Activated CD4-positive, CD25-positive, alpha-beta regulatory T cell (primary cell): ENCODE data around the gene HS6ST3.
"Not testable (repeated sequence)": the region's sequence is repeated elsewhere in the genome, so short reads cannot be mapped to it uniquely, and the experiment has no call there.

Source experiments
- DNase-seq, 4 experiments: peaks; one replicate each; lab custom pipeline; 2025; lab: John Stamatoyannopoulos, UW

HS6ST3 gene

GRCh38 chr13:96091164-96092117 is 1.5 kb downstream of the HS6ST3 start:
- no peak for DNase-seq

DNA sequence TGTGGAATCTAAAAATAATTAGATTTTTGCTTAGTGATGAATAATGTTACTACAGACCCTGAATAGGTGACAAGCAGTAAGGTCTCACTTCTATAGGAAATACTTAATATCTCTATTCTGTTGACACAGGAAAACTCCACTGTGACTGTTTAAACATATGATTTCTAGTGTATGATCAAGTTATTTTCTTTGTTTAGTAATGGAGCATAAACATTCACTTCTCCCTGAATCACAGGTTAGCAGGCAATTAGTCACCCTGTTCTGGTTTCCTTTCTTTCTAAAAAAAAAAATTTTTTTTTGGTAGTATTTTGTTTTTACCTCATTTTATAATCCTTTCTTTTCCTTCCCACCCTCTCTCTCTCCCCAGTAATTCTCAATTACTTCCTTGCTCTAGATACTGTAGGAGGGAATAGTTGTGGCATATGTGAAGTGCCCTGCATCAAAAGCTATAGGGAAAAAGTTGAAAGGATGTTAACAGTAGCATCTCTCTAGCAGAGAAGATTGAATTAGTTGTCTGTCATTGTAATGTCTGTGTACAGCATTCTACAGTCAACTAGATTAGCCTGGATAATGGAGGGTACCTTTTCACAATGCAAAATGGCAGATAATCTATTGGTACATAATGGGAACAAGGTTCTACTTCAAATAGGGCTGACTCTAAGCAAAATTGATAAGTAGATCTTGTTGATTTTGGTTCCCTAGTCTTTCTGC is 3.5 kb downstream of the HS6ST3 start:
- DNase-seq, result no peak

DNA sequence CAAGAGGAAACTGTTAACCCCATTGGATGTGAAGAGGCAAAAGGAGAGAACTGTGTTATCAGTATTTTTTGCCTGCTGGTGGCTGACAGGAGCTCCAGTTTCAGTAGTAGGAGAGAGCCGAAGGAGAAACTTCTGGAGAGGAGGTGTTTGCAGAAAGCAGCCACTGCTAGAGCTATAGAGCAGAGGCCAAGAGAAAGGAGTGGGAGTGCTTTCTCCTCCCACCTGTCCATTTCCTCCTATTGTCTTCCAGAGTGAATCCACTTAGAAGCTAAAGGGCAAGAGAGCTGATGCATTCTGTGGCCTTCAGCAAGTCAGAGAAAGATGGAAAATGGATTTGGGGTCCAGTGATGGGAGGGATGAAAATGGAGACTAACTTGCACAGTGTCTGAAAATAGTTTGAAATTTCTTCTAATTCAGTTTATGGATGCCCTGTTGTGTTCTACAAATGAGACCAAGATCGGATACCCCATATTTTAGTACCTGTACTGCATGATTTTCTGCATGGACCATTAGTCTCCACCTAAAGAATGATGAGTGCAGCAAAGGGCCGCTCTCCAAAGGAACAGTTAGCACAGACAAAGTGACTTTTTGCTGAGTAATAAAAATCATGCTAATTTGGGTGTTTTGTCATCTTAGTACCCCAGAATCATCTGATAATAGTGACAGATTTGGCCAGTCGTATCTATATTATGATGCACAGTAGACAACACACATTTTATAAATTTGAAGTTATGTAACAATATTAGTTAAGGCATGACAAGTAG is 10.7 kb downstream of the HS6ST3 start:
- no peak for DNase-seq

GRCh38 chr13:96104516-96104915 is 14.6 kb downstream of the HS6ST3 start:
- no peak for DNase-seq

DNA sequence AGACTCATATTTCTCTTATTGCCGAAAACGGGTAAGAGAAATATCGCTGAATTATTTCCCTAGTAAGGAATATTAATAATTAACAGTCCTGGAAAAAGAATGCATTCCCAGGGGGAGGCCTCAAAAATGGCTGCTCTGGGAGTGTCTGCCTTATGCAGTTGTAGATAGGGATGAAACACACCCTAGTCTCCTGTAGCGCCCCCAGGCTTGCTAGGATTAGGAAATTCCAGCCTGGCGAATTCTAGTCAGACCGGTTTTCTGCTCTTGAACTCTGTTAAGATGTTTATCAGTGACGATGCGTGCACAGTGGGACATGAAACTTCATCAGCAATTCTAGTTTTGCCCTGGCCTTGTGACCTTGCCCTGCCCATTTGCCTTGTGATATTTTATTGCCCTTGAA is 18.2 kb downstream of the HS6ST3 start:
- not testable (repeated sequence) for DNase-seq

DNA sequence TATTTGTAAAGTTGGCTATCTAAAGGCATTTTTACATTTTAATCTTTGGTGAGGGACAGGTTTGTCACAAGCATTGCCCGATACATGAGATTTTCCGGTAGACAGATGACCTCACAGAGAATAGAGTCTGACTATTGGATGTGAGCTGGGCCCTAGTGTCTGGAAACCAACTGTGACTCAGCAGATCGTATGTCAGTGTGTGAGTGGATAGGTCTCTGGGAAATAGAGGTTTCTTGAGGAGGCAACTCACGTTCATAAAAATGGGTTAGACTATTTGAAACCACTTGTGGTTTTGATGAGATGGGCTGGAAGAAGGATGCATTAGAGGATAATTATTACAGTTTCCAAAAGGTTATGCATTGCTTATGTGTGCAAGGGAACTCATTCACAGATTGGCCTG is 19.2 kb downstream of the HS6ST3 start:
- no peak for DNase-seq

GRCh38 chr13:96112936-96113335 is 23.0 kb downstream of the HS6ST3 start:
- DNase-seq, result no peak

DNA sequence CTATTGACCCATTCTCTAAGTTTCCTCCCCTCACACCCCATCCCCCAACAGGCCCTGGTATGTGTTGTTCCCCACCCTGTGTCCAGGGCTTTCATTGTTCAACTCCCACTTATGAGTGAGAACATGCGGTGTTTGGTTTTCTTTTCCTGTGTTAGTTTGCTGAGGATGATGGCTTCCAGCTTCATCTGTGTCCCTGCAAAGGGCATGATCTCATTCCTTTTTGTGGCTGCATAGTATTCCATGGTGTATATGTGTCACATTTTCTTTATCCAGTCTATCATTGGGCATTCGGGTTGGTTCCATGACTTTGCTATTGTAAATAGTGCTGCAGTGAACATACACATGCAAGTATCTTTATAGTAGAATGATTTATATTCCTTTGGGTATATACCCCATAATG is 25.5 kb downstream of the HS6ST3 start:
- not testable (repeated sequence) for DNase-seq

DNA sequence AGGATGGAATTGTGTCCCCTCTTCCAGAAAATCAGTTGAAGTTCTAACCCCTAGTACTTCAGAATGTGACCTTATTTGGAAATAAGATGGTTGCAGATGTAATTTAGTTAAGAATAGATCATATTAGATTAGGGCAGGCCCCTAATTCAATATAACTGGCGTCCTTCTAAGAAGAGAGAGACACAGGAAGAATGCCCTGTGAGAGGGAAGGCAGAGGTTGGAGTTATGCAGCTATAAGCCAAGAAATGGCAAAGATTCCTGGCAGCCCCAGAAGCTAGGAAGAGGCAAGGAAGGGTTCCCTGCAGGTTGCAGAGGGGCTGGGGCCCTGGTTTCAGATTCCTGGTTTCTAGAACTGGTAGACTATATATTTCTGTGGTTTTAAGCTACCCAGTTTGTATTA is 30.0 kb downstream of the HS6ST3 start:
- DNase-seq, result no peak

DNA sequence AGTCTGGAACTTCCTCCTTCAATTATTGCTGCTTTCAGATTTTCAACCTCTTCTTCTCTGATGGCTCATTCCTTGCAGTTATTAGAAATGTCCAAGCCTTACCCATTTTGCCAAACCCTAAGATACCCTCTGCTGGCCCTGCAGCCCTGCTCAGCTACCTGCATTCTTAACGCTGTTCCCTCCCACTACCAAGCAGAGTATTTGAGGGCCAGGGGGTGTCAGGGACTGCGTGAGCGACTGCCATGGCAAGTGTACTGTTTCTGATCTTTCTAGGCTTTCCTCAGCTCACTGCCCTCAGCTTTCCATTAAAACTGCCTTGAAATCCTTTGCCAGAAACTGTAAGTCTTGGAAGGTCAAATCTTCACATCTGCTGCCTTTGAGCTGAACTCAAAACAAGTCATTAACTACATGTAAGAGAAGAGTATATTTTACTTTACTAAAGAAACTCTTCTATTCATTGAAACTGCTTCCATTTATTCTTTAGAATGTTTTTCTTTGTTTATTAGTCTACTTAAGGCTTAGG is 41.0 kb downstream of the HS6ST3 start:
- no peak for DNase-seq

- DNase-seq, result no peak
Observed at GRCh38 chr13:96141032-96141431, 51.1 kb downstream of the HS6ST3 start.

GRCh38 chr13:96159725-96160124 is 69.8 kb downstream of the HS6ST3 start:
- no peak for DNase-seq

GRCh38 chr13:96161141-96161540 is 71.2 kb downstream of the HS6ST3 start:
- no peak for DNase-seq

GRCh38 chr13:96165840-96166239 is 75.9 kb downstream of the HS6ST3 start:
- no peak for DNase-seq

DNA sequence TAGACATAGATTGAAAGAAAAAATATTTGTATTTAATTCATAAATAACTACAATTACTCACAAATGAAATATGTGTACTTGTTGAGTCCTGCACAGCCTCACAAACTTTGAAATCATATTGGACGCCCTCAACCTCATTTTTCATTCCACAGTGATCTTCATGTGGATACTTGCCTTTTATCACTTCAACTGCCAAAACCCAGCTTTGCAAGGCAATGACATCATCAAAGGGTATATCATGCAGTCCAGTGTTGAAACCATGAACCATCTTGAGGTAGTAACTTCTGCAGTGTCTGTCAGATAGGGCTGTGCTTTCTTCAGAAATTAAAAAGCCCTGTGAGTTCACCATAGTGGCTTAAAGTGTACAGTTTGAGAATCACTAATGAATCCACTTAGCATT is 82.2 kb downstream of the HS6ST3 start:
- no peak for DNase-seq

DNA sequence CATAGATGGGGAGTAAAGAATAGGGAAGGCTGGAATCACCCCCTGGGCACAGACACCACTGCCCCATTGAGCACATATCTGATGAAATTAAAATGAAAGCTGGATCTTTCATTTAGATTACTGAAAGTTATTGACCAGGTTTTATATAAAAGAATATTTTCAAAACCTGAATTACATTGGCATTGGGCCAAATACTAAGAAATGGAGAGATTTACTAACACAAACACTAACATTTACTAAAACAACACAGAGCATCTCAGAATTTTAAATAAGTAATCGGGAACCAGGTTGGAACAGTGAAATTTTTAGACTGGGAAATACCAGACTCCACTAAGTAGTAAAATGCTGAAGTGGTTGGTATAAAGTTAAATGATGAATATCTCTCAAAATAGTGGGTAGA is 88.9 kb downstream of the HS6ST3 start:
- DNase-seq, result no peak

- DNase-seq, result no peak
Observed at GRCh38 chr13:96179309-96179708, 89.4 kb downstream of the HS6ST3 start.

GRCh38 chr13:96181911-96182310 is 92.0 kb downstream of the HS6ST3 start:
- DNase-seq, result no peak

GRCh38 chr13:96185818-96186217 is 95.9 kb downstream of the HS6ST3 start:
- no peak for DNase-seq

DNA sequence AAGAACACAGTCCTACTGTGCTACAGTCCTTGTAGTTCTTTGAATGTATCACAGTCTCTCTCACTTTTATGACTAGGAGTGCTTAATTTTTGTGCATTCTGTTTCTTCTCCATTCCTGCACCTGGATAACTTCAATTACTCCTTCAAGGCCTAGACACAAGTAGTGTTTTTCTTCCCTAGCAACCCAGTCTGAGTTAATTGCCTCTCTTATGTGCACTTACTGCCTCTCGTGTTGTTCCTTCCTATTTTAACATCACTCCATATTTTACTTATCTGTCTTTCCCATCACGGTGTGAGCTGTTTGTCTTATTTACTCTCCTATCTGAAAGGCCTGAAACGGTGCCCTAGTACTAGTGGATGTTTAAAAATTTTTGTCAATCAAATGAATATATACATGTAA is 101.5 kb downstream of the HS6ST3 start:
- DNase-seq, result no peak

DNA sequence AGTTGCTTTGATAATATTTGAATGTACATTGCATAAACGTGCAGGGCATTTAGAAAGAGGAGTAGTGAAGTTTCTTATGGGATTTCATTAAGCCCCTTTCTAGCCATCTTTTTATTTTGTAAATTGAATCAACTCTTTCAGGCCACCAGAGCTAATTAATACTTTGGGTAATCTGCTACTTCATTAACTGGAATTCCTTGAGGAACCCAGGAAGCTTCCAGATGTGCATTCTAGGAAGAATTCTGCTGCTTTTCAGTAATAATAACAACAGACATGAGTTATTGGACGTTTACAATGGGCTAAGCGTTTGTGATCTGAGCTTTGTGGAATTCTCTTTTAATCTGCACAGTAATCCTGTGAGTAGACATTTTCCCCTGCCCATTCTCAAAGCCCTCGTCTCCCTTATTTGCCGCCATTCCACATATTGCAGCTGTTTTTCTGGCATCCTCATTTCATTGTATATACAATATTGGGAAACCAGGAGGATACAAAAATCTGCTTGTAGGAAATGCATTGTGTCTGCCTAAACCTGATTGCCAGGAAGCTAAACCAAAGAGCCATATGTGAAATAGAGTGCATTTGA is 103.9 kb downstream of the HS6ST3 start:
- no peak for DNase-seq

GRCh38 chr13:96198038-96198437 is 108.1 kb downstream of the HS6ST3 start:
- DNase-seq, result no peak
